DMS53 treated with DMSO at 0.1 percent for 48 hours (cell line): ENCODE measurements around the gene ALAS1.
A peak's percentile ranks its signal among the peaks of the same experiment; 100 is the strongest.

Experiments
- DNase-seq: peaks from one replicate; lab custom pipeline; 2025; ENCODE audit not compliant: unreplicated experiment; lab: John Stamatoyannopoulos, UW

The ALAS1 gene

GRCh38 chr3:52198643-52199608 is 966 bp downstream of the ALAS1 start:
- no peak for DNase-seq

DNA sequence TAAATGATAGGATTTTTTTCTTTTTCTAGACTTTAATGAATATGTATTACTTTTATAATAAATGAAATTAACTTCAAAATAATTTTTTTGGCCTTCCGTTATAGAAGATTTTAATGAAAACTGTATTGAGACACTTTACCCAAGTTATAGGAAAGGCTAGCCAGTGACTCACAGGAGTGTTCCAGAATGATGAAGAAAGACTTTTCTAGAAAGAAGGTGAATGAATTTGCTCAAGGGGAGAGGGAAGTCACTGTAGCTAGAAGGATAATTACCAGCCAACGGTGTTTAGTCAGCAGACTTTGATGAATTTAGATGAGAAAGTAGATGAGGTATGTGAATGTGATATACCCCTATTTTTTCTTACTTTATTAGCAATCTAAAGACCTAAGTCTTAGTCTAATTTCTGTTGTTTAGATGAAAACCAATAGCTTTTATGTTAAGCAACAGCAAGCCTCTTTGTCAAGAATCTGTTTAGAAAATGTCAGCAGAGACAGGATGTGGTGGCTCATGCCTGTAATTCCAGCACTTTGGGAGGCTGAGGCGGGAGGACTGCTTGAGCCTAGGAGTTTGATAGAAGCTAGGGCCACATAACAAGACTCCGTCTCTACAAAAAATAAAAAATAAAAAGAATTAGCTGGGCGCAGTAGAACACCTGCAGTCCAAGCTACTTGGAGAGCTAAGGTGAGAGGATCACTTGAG is 3.2 kb downstream of the ALAS1 start:
- no peak for DNase-seq

DNA sequence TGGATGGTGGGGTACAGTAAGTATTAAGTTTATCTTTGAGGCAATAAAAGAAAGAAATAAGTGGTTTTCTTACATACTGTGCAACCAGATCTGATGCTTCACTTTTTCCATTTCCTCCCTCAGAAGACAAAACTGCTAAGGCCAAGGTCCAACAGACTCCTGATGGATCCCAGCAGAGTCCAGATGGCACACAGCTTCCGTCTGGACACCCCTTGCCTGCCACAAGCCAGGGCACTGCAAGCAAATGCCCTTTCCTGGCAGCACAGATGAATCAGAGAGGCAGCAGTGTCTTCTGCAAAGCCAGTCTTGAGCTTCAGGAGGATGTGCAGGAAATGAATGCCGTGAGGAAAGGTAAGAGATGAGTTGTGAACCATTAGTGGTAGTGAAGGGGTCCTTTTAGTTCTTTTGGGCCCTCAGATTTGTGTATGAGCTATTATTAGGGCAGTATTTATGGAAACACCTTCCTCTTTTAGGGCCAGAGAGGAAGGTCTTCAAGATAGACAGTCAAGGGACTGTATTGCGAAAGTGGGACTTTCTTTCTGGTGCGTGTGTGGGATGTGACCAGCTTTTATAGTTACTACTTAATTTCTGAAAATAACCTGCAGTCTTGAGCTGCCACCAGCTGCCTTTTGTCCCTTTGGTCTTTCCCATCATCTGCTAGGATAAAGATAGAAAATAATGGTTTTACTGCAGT is 4.6 kb downstream of the ALAS1 start:
- DNase-seq, result no peak

DNA sequence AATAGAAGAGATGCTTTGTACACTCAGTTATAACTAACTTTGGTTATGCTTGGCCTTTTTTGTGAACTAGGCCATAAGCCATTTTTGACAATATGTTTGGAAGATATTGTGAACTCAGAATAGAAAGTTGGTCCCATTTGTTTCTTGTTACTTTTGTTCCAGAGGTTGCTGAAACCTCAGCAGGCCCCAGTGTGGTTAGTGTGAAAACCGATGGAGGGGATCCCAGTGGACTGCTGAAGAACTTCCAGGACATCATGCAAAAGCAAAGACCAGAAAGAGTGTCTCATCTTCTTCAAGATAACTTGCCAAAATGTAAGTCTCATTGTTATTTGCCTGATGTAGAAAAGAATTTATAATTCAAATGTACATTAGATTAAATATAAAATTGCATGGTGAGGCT is 5.7 kb downstream of the ALAS1 start:
- DNase-seq, result no peak

DNA sequence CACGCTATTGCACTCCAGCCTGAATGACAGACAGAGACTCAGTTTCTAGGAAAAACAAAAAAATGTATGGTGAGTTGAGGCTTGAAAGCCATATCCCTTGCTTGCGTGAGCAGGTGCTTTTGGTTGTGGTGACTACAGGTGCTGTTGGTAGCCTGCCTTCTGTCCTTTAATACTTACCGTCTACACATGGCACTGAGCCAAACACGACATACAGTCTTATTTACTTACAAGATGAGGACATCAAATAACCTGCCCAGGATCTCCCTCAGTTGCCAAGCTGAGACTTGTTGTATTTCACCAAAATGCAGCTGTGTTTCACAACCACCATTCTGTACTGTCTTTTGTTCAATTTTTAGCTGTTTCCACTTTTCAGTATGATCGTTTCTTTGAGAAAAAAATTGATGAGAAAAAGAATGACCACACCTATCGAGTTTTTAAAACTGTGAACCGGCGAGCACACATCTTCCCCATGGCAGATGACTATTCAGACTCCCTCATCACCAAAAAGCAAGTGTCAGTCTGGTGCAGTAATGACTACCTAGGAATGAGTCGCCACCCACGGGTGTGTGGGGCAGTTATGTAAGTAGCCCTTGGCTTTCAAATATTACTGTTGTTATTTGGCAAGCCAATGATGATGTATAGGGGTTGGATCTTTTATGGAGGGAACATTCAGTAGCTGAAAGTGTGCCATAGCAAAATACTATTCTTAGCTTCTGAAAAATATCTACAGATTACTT is 6.5 kb downstream of the ALAS1 start:
- DNase-seq, result peak; percentile 58

DNA sequence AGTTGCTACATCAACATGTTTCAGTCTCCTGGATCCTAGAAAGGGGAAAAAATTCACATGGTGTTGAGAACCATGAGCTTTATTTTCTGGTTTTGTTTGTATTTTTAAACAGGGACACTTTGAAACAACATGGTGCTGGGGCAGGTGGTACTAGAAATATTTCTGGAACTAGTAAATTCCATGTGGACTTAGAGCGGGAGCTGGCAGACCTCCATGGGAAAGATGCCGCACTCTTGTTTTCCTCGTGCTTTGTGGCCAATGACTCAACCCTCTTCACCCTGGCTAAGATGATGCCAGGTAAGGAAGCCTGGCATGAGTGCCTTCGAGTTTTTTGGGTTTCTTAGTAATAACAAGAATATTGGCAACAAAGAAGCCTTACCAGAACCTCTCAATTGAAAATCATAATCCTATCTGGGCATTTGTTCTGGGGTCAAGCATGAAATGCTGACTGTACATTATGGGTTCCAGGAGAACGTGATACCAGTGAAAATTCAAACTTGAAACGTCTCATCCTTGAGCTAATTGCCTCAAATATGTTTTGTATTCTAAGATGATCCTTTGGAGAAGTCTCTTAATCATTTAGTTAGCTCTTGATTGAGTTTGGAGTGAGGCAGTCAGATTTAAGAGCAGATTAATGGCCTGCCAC is 7.9 kb downstream of the ALAS1 start:
- DNase-seq, result no peak

DNA sequence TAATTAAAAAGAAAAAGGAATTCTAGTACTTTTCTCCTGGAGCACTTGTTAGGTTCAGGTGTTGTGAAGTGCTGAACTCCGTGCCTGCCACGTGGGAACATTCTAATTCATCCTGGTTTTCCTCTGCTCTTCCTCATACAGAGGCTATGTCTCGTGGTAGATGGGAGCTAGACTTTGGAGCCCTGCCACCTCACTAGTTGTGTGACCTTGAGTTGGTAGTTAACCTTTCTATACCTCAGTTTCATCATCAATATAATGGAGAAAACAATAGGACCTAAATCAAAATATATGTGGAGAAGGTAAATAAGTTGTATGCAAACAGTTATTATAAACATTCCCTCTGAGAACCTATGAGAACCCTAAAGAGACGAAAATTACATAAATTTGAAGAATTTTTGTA is 10.6 kb downstream of the ALAS1 start:
- no peak for DNase-seq

DNA sequence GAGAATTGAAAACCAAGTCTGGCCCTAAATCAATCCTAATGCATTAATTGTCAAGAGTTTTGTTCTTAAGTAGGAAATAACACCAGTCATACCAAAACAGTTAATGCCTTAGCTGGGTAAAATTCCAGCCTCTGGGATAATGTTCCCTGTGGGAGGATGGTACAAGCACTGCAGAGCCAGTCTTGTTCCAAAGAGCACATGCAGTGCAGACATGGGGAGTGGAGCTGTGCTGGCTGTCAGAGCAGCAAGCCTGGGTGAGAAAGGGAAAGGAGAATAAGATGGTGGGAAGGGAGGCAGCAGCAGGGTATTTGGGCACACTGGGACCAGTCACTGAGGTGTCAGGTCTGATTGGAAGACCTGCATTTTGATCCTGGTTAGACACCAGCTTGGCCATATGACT is 12.1 kb downstream of the ALAS1 start:
- DNase-seq, result no peak

GRCh38 chr3:52210550-52211046 is 12.6 kb downstream of the ALAS1 start:
- DNase-seq, result peak; percentile 30

- no peak for DNase-seq
Measured at GRCh38 chr3:52211268-52211891, 13.4 kb downstream of the ALAS1 start.

GRCh38 chr3:52213005-52213404 is 15.0 kb downstream of the ALAS1 start:
- no peak for DNase-seq

DNA sequence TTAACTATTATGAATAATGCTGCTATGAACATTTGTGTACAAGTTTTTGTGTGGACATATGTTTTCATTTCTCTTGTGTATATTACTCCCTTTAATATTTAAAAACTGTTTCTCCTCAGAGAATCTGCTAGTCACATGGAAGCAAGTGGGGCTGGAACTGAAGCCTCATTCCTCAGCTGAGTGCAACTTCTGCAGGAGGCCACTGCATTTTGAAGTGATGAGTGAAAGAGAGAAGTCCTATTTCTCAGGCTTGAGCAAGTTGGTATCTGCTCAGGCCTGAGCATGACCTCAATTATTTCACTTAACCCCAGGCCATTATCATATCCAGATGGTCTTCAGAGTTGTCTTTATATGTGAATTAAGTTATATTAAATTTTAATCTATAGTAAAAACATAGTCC is 15.9 kb downstream of the ALAS1 start:
- no peak for DNase-seq

- no peak for DNase-seq
Measured at GRCh38 chr3:52215351-52215750, 17.4 kb downstream of the ALAS1 start.

- peak; percentile 33 for DNase-seq
Measured at GRCh38 chr3:52216585-52217408, 18.8 kb downstream of the ALAS1 start.

DNA sequence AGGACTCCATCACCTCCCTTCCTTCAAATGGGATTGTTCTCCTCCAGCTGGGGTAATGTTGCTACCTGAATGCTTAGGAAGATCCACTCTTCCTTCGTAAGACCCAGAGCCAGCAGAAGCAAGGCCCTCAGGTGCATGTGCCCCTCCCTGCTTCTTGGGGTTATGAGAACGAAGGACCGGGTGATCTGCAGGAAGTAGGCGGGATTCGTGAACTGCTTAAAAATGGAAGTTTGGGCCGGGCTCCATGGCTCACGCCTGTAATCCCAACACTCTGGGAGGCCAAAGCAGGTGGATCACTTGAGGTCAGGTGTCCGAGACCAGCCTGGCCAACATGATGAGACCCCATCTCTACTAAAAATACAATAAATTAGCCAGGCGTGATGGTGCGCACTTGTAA is 19.4 kb downstream of the ALAS1 start:
- DNase-seq, result no peak

- DNase-seq, result no peak
Measured at GRCh38 chr3:52218026-52218425, 20.1 kb downstream of the ALAS1 start.

DNA sequence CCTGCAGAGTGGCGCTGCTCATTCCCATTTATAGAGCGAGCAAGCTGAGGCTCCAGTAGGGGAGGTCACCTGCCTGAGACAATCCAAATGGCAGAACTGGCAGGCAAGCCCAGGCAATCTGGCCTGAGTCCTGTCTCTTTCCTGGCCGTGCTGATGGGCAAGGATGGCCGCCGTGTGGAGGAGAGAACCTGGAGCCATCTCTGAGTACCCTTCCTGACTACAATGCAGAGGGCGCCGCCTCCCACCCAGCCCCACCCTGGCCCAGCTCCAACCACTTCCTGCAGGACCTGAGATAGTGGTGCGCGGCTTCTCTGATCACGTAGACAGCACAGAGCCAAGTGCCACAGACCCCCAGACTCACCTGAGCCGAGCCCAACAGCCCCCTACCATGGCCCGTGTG is 20.5 kb downstream of the ALAS1 start:
- DNase-seq, result no peak

GRCh38 chr3:52218937-52219650 is 21.1 kb downstream of the ALAS1 start:
- no peak for DNase-seq
